A673 (cell line): ENCODE data around the gene AREL1. TPM values are rescaled to one million over a fixed set of nuclear protein-coding genes. Genes with fewer than 3 reads are reported as not detected.

Experiments used
- BruUV-seq: library from RNA; stranded (reverse); fragments of 400-500 nt; replicated peaks from 2 replicates; lab custom pipeline; 2021; lab: Mats Ljungman, UMichigan
- CTCF ChIA-PET: fragments of 300-600 bp; sonication (Branson Sonifier 250); formaldehyde crosslinking; loops from one replicate; lab custom pipeline; 2022; ENCODE audit warnings: antibody characterized with exemption; lab: Charles Lee
- POLR2A ChIA-PET: fragments of 300-600 bp; sonication (Branson Sonifier 250); formaldehyde crosslinking; loops from one replicate; lab custom pipeline; 2022; ENCODE audit warnings: antibody characterized with exemption; ENCODE audit not compliant: low non-redundant PET; lab: Charles Lee
- DNase-seq: peaks from one replicate; pipeline ENCODE4 v3.0.0-alpha.2; 2015; ENCODE audit warnings: low spot score
- H3K27ac ChIP-seq: fragments of 200-600 bp; sonication (generic); 2 replicates; pipeline ENCODE4 v1.5.1; 2016; ENCODE audit warnings: mixed run types, low read depth, mild to moderate bottlenecking, mixed read lengths, antibody characterized with exemption, low read length; ENCODE audit not compliant: poor library complexity, severe bottlenecking
- H3K27me3 ChIP-seq: fragments of 200-600 bp; sonication (generic); replicated peaks from 2 replicates; pipeline ENCODE4 v1.6.1; 2017; ENCODE audit warnings: mixed run types, low read depth, mild to moderate bottlenecking, mixed read lengths, antibody characterized with exemption, low read length; ENCODE audit not compliant: insufficient read depth, poor library complexity
- H3K36me3 ChIP-seq: fragments of 200-600 bp; sonication (generic); 2 replicates; pipeline ENCODE4 v1.6.1; 2016; ENCODE audit warnings: mixed run types, mild to moderate bottlenecking, mixed read lengths, antibody characterized with exemption, low read length; ENCODE audit not compliant: insufficient read depth, poor library complexity, severe bottlenecking
- H3K4me1 ChIP-seq: fragments of 200-600 bp; sonication (generic); 2 replicates; pipeline ENCODE4 v1.6.1; 2017; ENCODE audit warnings: mixed run types, mild to moderate bottlenecking, mixed read lengths, antibody characterized with exemption, low read length; ENCODE audit not compliant: insufficient read depth, poor library complexity, severe bottlenecking
- H3K4me3 ChIP-seq: fragments of 200-600 bp; sonication (generic); 2 replicates; pipeline ENCODE4 v1.5.1; 2016; ENCODE audit warnings: low read depth, mixed run types, mild to moderate bottlenecking, mixed read lengths, low read length; ENCODE audit not compliant: poor library complexity, severe bottlenecking
- H3K9me3 ChIP-seq: fragments of 200-600 bp; sonication (generic); 2 replicates; pipeline ENCODE4 v1.6.1; 2016; ENCODE audit warnings: mixed run types, low read depth, mild to moderate bottlenecking, mixed read lengths, antibody characterized with exemption, low read length; ENCODE audit not compliant: poor library complexity, severe bottlenecking
- EZH2 ChIP-seq: fragments of 200-600 bp; sonication (generic); IDR thresholded peaks from 2 replicates; pipeline ENCODE4 v1.6.1; 2017; ENCODE audit warnings: borderline replicate concordance, low read depth, mild to moderate bottlenecking, mixed read lengths, antibody characterized with exemption, low read length; ENCODE audit not compliant: poor library complexity, severe bottlenecking
- intact Hi-C: fragments of 100-400 bp; cut with micrococcal nuclease; formaldehyde crosslinking; loops from one replicate; pipeline ENCODE4 v1.10.0; 2022; ENCODE audit not compliant: unreplicated experiment
- total RNA-seq: library from RNA; stranded (reverse); gene quantifications from 2 replicates; pipeline ENCODE4 v1.2.3, GENCODE V29; 2021
- TF ChIP-seq, protein P1 (sequence below): fragments of 300-800, 200-600 bp; sonication (generic); conservative IDR thresholded peaks from 2 replicates; pipeline ENCODE4 v1.5.1; 2017; ENCODE audit warnings: low read depth, mild to moderate bottlenecking, antibody characterized with exemption, low read length, moderate library complexity, mixed read lengths

AREL1 gene
- total RNA-seq, 1 experiment from 2014 or later = 48.7 TPM

DNA sequence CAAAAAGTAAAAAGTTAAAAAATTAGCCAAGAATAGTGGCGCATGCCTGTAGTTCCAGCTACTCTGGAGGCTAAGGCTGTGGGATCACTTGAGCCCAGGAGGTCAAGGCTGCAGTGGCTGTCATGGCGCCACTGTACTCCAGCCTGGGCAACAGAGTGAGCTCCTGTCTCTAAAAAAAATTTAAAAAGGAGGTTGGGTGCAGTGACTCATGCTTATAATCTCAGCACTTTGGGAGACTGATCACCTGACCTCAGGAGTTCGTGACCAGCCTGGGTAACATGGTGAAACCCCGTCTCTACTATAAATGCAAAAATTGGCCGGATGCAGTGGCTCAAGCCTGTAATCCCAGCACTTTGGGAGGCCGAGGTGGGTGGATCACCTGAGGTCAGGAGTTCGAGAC, 42.0 kb upstream of the AREL1 start:
- no peak for DNase-seq

DNA sequence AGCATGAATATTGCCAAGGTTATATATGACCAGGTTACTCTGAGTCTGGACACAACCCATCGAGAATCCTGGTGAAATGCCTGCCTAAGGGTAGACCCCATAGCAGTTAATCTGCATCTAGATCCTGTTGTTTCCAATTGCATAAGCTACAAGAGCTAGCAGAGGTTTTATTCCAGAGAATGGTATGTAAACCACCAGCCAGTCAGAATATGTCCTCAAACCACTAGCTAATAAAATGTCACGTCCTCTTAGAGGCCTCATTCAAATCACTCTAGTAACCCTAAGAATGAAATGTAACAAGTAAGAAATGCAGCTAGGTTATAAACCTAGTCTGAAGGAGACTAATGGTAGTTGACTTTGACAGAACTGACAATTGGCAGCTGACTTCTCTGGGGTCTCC, 41.3 kb upstream of the AREL1 start:
- DNase-seq = no peak
- no peak overlapping the region for H3K4me3 ChIP-seq
- ChIA-PET POLR2A (interaction anchor here (0.6 kb wide), 1 partner anchor 12 kb away, joined by 9 read pairs; no protein-coding TSS in a partner anchor), CTCF (no interaction called here)
- intact Hi-C loops = loop anchor here (5.0 kb wide), 1 partner anchor 213 kb away; no protein-coding TSS in a partner anchor
- BruUV-seq = no TSS peak
- H3K36me3 ChIP-seq = no peaks in the 10 kb centered on the region
- H3K27me3 ChIP-seq = no peaks in the 10 kb centered on the region
- no peak overlapping the region for H3K27ac ChIP-seq
- no peak for TF ChIP-seq EZH2
- TF ChIP-seq, protein P1, sequence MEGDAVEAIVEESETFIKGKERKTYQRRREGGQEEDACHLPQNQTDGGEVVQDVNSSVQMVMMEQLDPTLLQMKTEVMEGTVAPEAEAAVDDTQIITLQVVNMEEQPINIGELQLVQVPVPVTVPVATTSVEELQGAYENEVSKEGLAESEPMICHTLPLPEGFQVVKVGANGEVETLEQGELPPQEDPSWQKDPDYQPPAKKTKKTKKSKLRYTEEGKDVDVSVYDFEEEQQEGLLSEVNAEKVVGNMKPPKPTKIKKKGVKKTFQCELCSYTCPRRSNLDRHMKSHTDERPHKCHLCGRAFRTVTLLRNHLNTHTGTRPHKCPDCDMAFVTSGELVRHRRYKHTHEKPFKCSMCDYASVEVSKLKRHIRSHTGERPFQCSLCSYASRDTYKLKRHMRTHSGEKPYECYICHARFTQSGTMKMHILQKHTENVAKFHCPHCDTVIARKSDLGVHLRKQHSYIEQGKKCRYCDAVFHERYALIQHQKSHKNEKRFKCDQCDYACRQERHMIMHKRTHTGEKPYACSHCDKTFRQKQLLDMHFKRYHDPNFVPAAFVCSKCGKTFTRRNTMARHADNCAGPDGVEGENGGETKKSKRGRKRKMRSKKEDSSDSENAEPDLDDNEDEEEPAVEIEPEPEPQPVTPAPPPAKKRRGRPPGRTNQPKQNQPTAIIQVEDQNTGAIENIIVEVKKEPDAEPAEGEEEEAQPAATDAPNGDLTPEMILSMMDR = no peak
- H3K4me1 ChIP-seq = no peaks in the 10 kb centered on the region
- no peaks in the 10 kb centered on the region for H3K9me3 ChIP-seq

More for the DNA sequence above, 42.0 kb upstream of the AREL1 start:
- intact Hi-C loops = loop anchor here (5.0 kb wide), 1 partner anchor 212 kb away; no protein-coding TSS in a partner anchor
- ChIA-PET CTCF (no interaction called here), POLR2A (no interaction called here)
- no peak overlapping the region for H3K27ac ChIP-seq
- no peak overlapping the region for H3K4me3 ChIP-seq
- TF ChIP-seq, protein P1 = no peak
- TF ChIP-seq EZH2 = no peak
- no peaks in the 10 kb centered on the region for H3K36me3 ChIP-seq
- BruUV-seq = no TSS peak
- H3K27me3 ChIP-seq = no peaks in the 10 kb centered on the region
- no peaks in the 10 kb centered on the region for H3K4me1 ChIP-seq
- H3K9me3 ChIP-seq = no peaks in the 10 kb centered on the region

DNA sequence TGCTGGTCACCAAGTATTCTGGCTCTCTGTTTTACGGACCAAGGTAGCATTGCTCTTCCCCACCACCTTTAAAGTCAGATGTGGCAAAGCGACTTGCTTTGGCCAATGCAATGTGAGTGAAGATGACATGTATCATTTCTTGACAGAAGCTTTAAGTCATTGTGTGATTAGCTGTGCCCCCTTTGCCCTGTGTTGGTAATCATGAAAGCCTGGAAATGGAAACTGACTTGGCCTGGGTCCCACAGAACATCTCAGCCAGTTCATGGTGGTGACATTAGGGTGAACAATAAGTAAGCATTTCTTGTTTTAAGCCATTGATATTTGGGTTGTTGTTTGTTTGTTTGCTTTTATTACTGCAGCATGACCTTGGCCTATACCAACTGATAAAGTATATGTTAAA, 34.4 kb upstream of the AREL1 start:
- intact Hi-C loops = no loop called here
- no peak overlapping the region for H3K4me3 ChIP-seq
- DNase-seq = no peak
- TF ChIP-seq EZH2 = no peak
- TF ChIP-seq, protein P1 = no peak
- no peak overlapping the region for H3K27ac ChIP-seq
- no TSS peak for BruUV-seq
- no peaks in the 10 kb centered on the region for H3K27me3 ChIP-seq
- no peaks in the 10 kb centered on the region for H3K36me3 ChIP-seq
- H3K9me3 ChIP-seq = no peaks in the 10 kb centered on the region
- no peaks in the 10 kb centered on the region for H3K4me1 ChIP-seq
- ChIA-PET POLR2A (no interaction called here), CTCF (no interaction called here)
